Spleen (tissue), 7 donors: ENCODE data around the gene PHYH.

ENCODE experiments used
- CTCF ChIP-seq, 11 experiments: fragments of 200-600 bp in 7 of 11; fragments of 450-650 bp in 4 of 11; sonication (generic) in 4 of 11; IDR thresholded peaks in 8 of 11; conservative IDR thresholded peaks in 3 of 11; 1 replicate in 7 of 11; 2 replicates in 4 of 11; pipeline versions ENCODE4 v1.4.0 to v1.8.0; 2016 to 2021; ENCODE audit warnings: antibody characterized with exemption in 11 of 11, inconsistent platforms in 4 of 11, mild to moderate bottlenecking in 1 of 11
- POLR2A ChIP-seq, 3 donors: fragments of 450-650 bp; IDR thresholded peaks; one replicate each; pipeline ENCODE4 v1.5.1; 2017; ENCODE audit warnings: antibody characterized with exemption in 3 of 3, mild to moderate bottlenecking in 1 of 3
- donor health status: DM: no; HTN: no; CAD: no; lungs with moderate emphysema.
- donor health status: DM: no; HTN: no; CAD: no.
- donor health status: DM: no; HTN: no; CAD: no.

GRCh38 chr10:13291061-13291460 is 8.8 kb downstream of the PHYH start:
- TF ChIP-seq CTCF (IDR thresholded peaks at IDR 0.05 in 8 of 11, conservative IDR thresholded peaks at IDR 0.05 in 3 of 11) (no peak), POLR2A (IDR thresholded peaks at IDR 0.05) (no peak)
